Measurements from ENCODE around the gene ACCSL. TPM values are rescaled to one million over a fixed set of nuclear protein-coding genes. Genes with fewer than 3 reads are reported as not detected.

ACCSL gene
- total and polyA plus RNA-seq, 2 donors (not counting 1 experiment from before 2014, with no cell fraction given): not detected

- Histone ChIP-seq H3K36me3 (replicated peaks in 1 of 2; ENCODE audit: control extremely low read depth in 1 of 2, control insufficient read depth in 1 of 2, extremely low read depth in 1 of 2, insufficient read depth in 2 of 2, low read length in 1 of 2) (no peaks in the 10 kb centered on the region), H3K9ac (ENCODE audit: low read length) (no peak overlapping the region), H4K20me1 (ENCODE audit: control insufficient read depth, insufficient read depth, low read length, poor library complexity, severe bottlenecking) (no peaks in the 10 kb centered on the region), H3K4me2 (replicated peaks; ENCODE audit: low read depth, low read length, poor library complexity, severe bottlenecking) (no peak overlapping the region), H3K27ac (ENCODE audit: low read length in 2 of 2) (no peak overlapping the region), H3K79me2 (ENCODE audit: control insufficient read depth, insufficient read depth, low read length) (no peaks in the 10 kb centered on the region), H3K9me3 (ENCODE audit: control extremely low read depth in 1 of 3, control insufficient read depth in 2 of 3, insufficient read depth in 1 of 3, low read length in 2 of 3) (peaks cover 3 to 10% (median 9%) of the 10 kb centered on the region in 3 donors), H3K27me3 (replicated peaks in 1 of 4; ENCODE audit: control extremely low read depth in 1 of 4, control insufficient read depth in 3 of 4, insufficient read depth in 4 of 4, low read length in 3 of 4) (peaks cover 0 to 14% (median 0%) of the 10 kb centered on the region in 4 experiments), H3K4me3 (ENCODE audit: control extremely low read depth in 1 of 5, extremely low read depth in 1 of 5, insufficient read depth in 1 of 5, low read depth in 2 of 5, low read length in 4 of 5) (no peak overlapping the region), H3K4me1 (ENCODE audit: control insufficient read depth in 2 of 2, insufficient read depth in 2 of 2, low read length in 2 of 2) (no peaks in the 10 kb centered on the region), H2AFZ (ENCODE audit: insufficient read depth, low read depth, low read length, poor library complexity, severe bottlenecking) (no peak overlapping the region)
- H3K27ac Mint-ChIP-seq: no peak overlapping the region
- H3K4me3 Mint-ChIP-seq: no peak overlapping the region
- peaks cover 20% of the 10 kb centered on the region for H3K27me3 Mint-ChIP-seq
- peaks cover 4% of the 10 kb centered on the region for H3K9me3 Mint-ChIP-seq (ENCODE audit: insufficient read depth)
- TF ChIP-seq EZH2 (IDR thresholded peaks at IDR 0.05; ENCODE audit: borderline replicate concordance, insufficient read depth, low read depth, low read length, poor library complexity, severe bottlenecking) (no peak), CTCF (IDR thresholded peaks at IDR 0.05) (no peak)
- no CpG with 5 or more reads among the region's 2 CpGs for WGBS (ENCODE audit: insufficient coverage)
- ChIA-PET CTCF (no interaction called here), POLR2A (no interaction called here)
- DNase-seq: no peak
- ATAC-seq (ENCODE audit: low read depth): no peak
- no peaks in the 10 kb centered on the region for H3K4me1 Mint-ChIP-seq
- intact Hi-C loops (cut with micrococcal nuclease): no loop called here
Observed at GRCh38 chr11:44043157-44043556, 4.6 kb upstream of the ACCSL start.

- ATAC-seq (ENCODE audit: low read depth): no peak
- CTCF ChIA-PET: no interaction called here
- H3K79me2 ChIP-seq (ENCODE audit: control insufficient read depth, insufficient read depth, low read length): no peaks in the 10 kb centered on the region
- TF ChIP-seq EZH2 (IDR thresholded peaks at IDR 0.05; ENCODE audit: borderline replicate concordance, insufficient read depth, low read depth, low read length, poor library complexity, severe bottlenecking) (no peak), CTCF (IDR thresholded peaks at IDR 0.05) (no peak)
- POLR2A ChIA-PET: no interaction called here
- no peak for DNase-seq
- no peak overlapping the region for H2AFZ ChIP-seq (ENCODE audit: insufficient read depth, low read depth, low read length, poor library complexity, severe bottlenecking)
- Mint-ChIP-seq H3K4me3 (no peak overlapping the region), H3K4me1 (no peaks in the 10 kb centered on the region), H3K27me3 (peaks cover 14% of the 10 kb centered on the region), H3K27ac (no peak overlapping the region), H3K9me3 (ENCODE audit: insufficient read depth) (peaks cover 4% of the 10 kb centered on the region)
- H3K9me3 ChIP-seq (ENCODE audit: control extremely low read depth in 1 of 3, control insufficient read depth in 2 of 3, insufficient read depth in 1 of 3, low read length in 2 of 3): peaks cover 0 to 3% (median under 1%) of the 10 kb centered on the region in 3 donors
- H3K36me3 ChIP-seq (replicated peaks in 1 of 2; ENCODE audit: control extremely low read depth in 1 of 2, control insufficient read depth in 1 of 2, extremely low read depth in 1 of 2, insufficient read depth in 2 of 2, low read length in 1 of 2): no peaks in the 10 kb centered on the region
- H4K20me1 ChIP-seq (ENCODE audit: control insufficient read depth, insufficient read depth, low read length, poor library complexity, severe bottlenecking): no peaks in the 10 kb centered on the region
- H3K4me1 ChIP-seq (ENCODE audit: control insufficient read depth in 2 of 2, insufficient read depth in 2 of 2, low read length in 2 of 2): no peaks in the 10 kb centered on the region
- H3K4me2 ChIP-seq (replicated peaks; ENCODE audit: low read depth, low read length, poor library complexity, severe bottlenecking): no peak overlapping the region
- intact Hi-C loops (cut with micrococcal nuclease): no loop called here
- no CpG with 5 or more reads among the region's 2 CpGs for WGBS (ENCODE audit: insufficient coverage)
- H3K27ac ChIP-seq (ENCODE audit: low read length in 2 of 2): no peak overlapping the region
- peaks cover 0 to 14% (median 0%) of the 10 kb centered on the region in 4 experiments for H3K27me3 ChIP-seq (replicated peaks in 1 of 4; ENCODE audit: control extremely low read depth in 1 of 4, control insufficient read depth in 3 of 4, insufficient read depth in 4 of 4, low read length in 3 of 4)
- H3K9ac ChIP-seq (ENCODE audit: low read length): no peak overlapping the region
- H3K4me3 ChIP-seq (ENCODE audit: control extremely low read depth in 1 of 5, extremely low read depth in 1 of 5, insufficient read depth in 1 of 5, low read depth in 2 of 5, low read length in 4 of 5): no peak overlapping the region
Observed at GRCh38 chr11:44046182-44046581, 1.6 kb upstream of the ACCSL start.

Measured in B cell (primary cell).